Right lobe of liver (tissue), 4 donors: ENCODE measurements around the gene PSEN2.

Experiments used
- POLR2A ChIP-seq: fragments of 450-650 bp; IDR thresholded peaks from one replicate; pipeline ENCODE4 v1.6.1; 2017; ENCODE audit warnings: antibody characterized with exemption, mild to moderate bottlenecking
- TF ChIP-seq, protein P1 (sequence below), 4 donors: fragments of 200-600 bp in 3 of 4; fragments of 450-650 bp in 1 of 4; IDR thresholded peaks; one replicate each; pipeline versions ENCODE4 v1.5.1 to v1.8.0; 2016 to 2022; ENCODE audit warnings: antibody characterized with exemption in 4 of 4, mild to moderate bottlenecking in 2 of 4
- donor health status: DM: no; HTN: no; CAD: no.
- donor health status: DM: no; HTN: no; CAD: no.
- donor health status: DM: no; HTN: yes; CAD: no.

DNA sequence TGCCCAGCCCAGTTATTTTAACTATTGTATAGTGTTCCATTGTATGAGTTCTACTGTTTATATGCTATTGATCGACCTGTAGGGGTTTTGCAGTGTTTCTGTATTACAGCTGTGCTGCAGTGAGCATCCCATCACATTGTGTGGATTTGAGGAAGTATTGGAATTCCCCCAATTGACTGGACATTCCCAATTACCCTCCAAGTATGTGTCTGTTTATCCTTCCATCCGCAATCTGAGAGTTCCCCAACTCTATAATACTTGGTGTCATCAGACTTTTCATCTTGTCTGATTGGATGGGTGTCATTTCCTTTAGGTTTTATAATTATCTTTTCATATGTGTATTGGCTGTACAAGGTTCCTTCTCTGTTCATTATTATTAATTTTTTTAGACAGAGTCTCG is 27.8 kb downstream of the PSEN2 start:
- TF ChIP-seq, protein P1, sequence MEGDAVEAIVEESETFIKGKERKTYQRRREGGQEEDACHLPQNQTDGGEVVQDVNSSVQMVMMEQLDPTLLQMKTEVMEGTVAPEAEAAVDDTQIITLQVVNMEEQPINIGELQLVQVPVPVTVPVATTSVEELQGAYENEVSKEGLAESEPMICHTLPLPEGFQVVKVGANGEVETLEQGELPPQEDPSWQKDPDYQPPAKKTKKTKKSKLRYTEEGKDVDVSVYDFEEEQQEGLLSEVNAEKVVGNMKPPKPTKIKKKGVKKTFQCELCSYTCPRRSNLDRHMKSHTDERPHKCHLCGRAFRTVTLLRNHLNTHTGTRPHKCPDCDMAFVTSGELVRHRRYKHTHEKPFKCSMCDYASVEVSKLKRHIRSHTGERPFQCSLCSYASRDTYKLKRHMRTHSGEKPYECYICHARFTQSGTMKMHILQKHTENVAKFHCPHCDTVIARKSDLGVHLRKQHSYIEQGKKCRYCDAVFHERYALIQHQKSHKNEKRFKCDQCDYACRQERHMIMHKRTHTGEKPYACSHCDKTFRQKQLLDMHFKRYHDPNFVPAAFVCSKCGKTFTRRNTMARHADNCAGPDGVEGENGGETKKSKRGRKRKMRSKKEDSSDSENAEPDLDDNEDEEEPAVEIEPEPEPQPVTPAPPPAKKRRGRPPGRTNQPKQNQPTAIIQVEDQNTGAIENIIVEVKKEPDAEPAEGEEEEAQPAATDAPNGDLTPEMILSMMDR (IDR thresholded peaks at IDR 0.05) = no peak
- no peak for TF ChIP-seq POLR2A
